Suppressor macrophage treated with lipopolysaccharide for 1 hour (primary cell): ENCODE measurements around the gene OPALIN.
"Not testable (repeated sequence)": the region's sequence is repeated elsewhere in the genome, so short reads cannot be mapped to it uniquely, and the experiment has no call there.

Experiments used
- DNase-seq, 3 donors: peaks; one replicate each; pipeline ENCODE4 v3.0.0-alpha.2; 2020 to 2022

OPALIN gene

GRCh38 chr10:96334616-96335526, 23.9 kb downstream of the OPALIN start:
- DNase-seq: peak; percentile 45 to 63 (median 59)

- no peak for DNase-seq
Observed at GRCh38 chr10:96333101-96333500, 25.7 kb downstream of the OPALIN start.

GRCh38 chr10:96327462-96327861, 31.3 kb downstream of the OPALIN start:
- no peak for DNase-seq

GRCh38 chr10:96325719-96326373, 33.0 kb downstream of the OPALIN start:
- DNase-seq: no peak

- no peak for DNase-seq
Observed at GRCh38 chr10:96324447-96324846, 34.4 kb downstream of the OPALIN start.

- no peak for DNase-seq
Observed at GRCh38 chr10:96322275-96322674, 36.5 kb downstream of the OPALIN start.

- no peak for DNase-seq
Observed at GRCh38 chr10:96321822-96322221, 37.0 kb downstream of the OPALIN start.

GRCh38 chr10:96319754-96320474, 38.9 kb downstream of the OPALIN start:
- no peak for DNase-seq

- no peak for DNase-seq
Observed at GRCh38 chr10:96317067-96317833, 41.6 kb downstream of the OPALIN start.

- DNase-seq: no peak
Observed at GRCh38 chr10:96313344-96313743, 45.5 kb downstream of the OPALIN start.

- DNase-seq: no peak
Observed at GRCh38 chr10:96311180-96311715, 47.6 kb downstream of the OPALIN start.

GRCh38 chr10:96310321-96310669, 48.5 kb downstream of the OPALIN start:
- no peak for DNase-seq

GRCh38 chr10:96309628-96310320, 49.0 kb downstream of the OPALIN start:
- DNase-seq: no peak

GRCh38 chr10:96308854-96309253, 49.9 kb downstream of the OPALIN start:
- not testable (repeated sequence) for DNase-seq

GRCh38 chr10:96306516-96306915, 52.3 kb downstream of the OPALIN start:
- peak; percentile 55 to 70 (median 57) for DNase-seq

GRCh38 chr10:96305019-96305418, 53.8 kb downstream of the OPALIN start:
- no peak for DNase-seq

GRCh38 chr10:96304230-96304629, 54.6 kb downstream of the OPALIN start, which contains the start of gene DNTT:
DNTT (plus strand) TSS chr10:96304434; CDS start chr10:96304498, 64 bp downstream.
- no peak for DNase-seq

GRCh38 chr10:96301616-96302015, 57.2 kb downstream of the OPALIN start:
- DNase-seq: no peak

- no peak for DNase-seq
Observed at GRCh38 chr10:96299383-96299782, 59.4 kb downstream of the OPALIN start.

GRCh38 chr10:96298362-96298761, 60.4 kb downstream of the OPALIN start:
- no peak for DNase-seq

GRCh38 chr10:96297486-96297885, 61.3 kb downstream of the OPALIN start:
- no peak for DNase-seq

GRCh38 chr10:96295475-96295874, 63.3 kb downstream of the OPALIN start:
- DNase-seq: no peak
